Sigmoid colon (tissue), 7 donors: Measurements from ENCODE around the gene TPT1. TPM values are rescaled to one million over a fixed set of nuclear protein-coding genes. Genes with fewer than 3 reads are reported as not detected.

Source experiments
- DNase-seq: peaks from one replicate; pipeline ENCODE4 v3.0.0-alpha.2; 2019
- H3K27ac ChIP-seq, 4 donors: fragments of 200-600 bp; sonication (generic); one replicate each; pipeline ENCODE4 v1.5.1; 2016 to 2019; ENCODE audit warnings: mild to moderate bottlenecking in 1 of 4
- H3K27me3 ChIP-seq, 3 donors: fragments of 200-600 bp; sonication (generic); one replicate each; pipeline ENCODE4 v1.5.1; 2019; ENCODE audit warnings: mild to moderate bottlenecking in 1 of 3
- H3K36me3 ChIP-seq, 4 donors: fragments of 200-600 bp; sonication (generic); one replicate each; pipeline ENCODE4 v1.5.1; 2016 to 2019
- H3K4me1 ChIP-seq, 4 donors: fragments of 200-600 bp; sonication (generic); one replicate each; pipeline ENCODE4 v1.5.1; 2017 to 2019
- H3K4me3 ChIP-seq, 4 donors: fragments of 200-600 bp; sonication (generic); one replicate each; pipeline ENCODE4 v1.5.1; 2017 to 2019; ENCODE audit warnings: mild to moderate bottlenecking in 2 of 4, moderate library complexity in 1 of 4
- H3K9me3 ChIP-seq, 4 donors: fragments of 200-600 bp in 3 of 4; sonication (generic) in 3 of 4; one replicate each; pipeline versions ENCODE4 v1.5.1 to v1.6.1; 2013 to 2019
- EP300 ChIP-seq, 4 donors: sonication (generic); formaldehyde crosslinking; IDR thresholded peaks; one replicate each; pipeline ENCODE4 v1.6.1; 2017; ENCODE audit warnings: antibody characterized with exemption in 4 of 4
- POLR2A ChIP-seq, 2 donors: fragments of 450-650 bp; IDR thresholded peaks; one replicate each; pipeline ENCODE4 v1.6.1; 2016; ENCODE audit warnings: antibody characterized with exemption in 2 of 2, mild to moderate bottlenecking in 2 of 2, moderate library complexity in 2 of 2
- POLR2AphosphoS5 ChIP-seq, 4 donors: sonication (generic); formaldehyde crosslinking; IDR thresholded peaks; one replicate each; pipeline ENCODE4 v1.6.1; 2017; ENCODE audit warnings: antibody characterized with exemption in 4 of 4
- WGBS, 2 donors: extraction: QIAGEN DNeasy Blood & Tissue Kit; methylation state at CpG; one replicate each; pipeline ENCODE4 v1.1.7; 2013; 5-methylcytosine and 5-hydroxymethylcytosine counted together
- intact Hi-C: fragments of 100-400 bp; cut with DNase I; formaldehyde crosslinking; loops from one replicate; pipeline ENCODE4 v1.15.1; 2023
- polyA plus RNA-seq, 3 donors: library from polyadenylated mRNA; stranded (reverse); fragments of 200-250 nt; gene quantifications; one replicate each; pipeline ENCODE4 v1.2.3, GENCODE V29; 2013
- small RNA-seq, 3 donors: library from RNA; depleted of rRNA; stranded (forward); fragments of <200 nt; gene quantifications; one replicate each; pipeline ENCODE3, GENCODE V24; 2016
- total RNA-seq, 4 donors: library from RNA; depleted of rRNA; stranded (reverse); fragments of >200 nt; gene quantifications; one replicate each; pipeline ENCODE4 v1.1.0, GENCODE V29; 2016
- TF ChIP-seq, protein P1 (sequence below), 4 experiments: fragments of 450-650 bp in 3 of 4; fragments of 200-600 bp in 1 of 4; IDR thresholded peaks; one replicate each; pipeline ENCODE4 v1.5.1; 2016 to 2019; ENCODE audit warnings: antibody characterized with exemption in 4 of 4, mild to moderate bottlenecking in 3 of 4, moderate library complexity in 2 of 4
- donor health status: healthy with polysubstance abuse.
- donor health status: Bipolar disorder and iron deficiency.
- donor health status: healthy.

Gene TPT1
- total and polyA plus RNA-seq, 7 donors: 3,556 to 14,118 (median 5,645) TPM

- Histone ChIP-seq H3K27me3 (no peaks in the 10 kb centered on the region), H3K4me3 (no peak overlapping the region), H3K36me3 (peaks cover 0 to 36% (median 0%) of the 10 kb centered on the region in 4 donors), H3K27ac (no peak overlapping the region), H3K4me1 (no peaks in the 10 kb centered on the region), H3K9me3 (no peaks in the 10 kb centered on the region)
- TF ChIP-seq POLR2AphosphoS5 (IDR thresholded peaks at IDR 0.05): no peak
- TF ChIP-seq, protein P1, sequence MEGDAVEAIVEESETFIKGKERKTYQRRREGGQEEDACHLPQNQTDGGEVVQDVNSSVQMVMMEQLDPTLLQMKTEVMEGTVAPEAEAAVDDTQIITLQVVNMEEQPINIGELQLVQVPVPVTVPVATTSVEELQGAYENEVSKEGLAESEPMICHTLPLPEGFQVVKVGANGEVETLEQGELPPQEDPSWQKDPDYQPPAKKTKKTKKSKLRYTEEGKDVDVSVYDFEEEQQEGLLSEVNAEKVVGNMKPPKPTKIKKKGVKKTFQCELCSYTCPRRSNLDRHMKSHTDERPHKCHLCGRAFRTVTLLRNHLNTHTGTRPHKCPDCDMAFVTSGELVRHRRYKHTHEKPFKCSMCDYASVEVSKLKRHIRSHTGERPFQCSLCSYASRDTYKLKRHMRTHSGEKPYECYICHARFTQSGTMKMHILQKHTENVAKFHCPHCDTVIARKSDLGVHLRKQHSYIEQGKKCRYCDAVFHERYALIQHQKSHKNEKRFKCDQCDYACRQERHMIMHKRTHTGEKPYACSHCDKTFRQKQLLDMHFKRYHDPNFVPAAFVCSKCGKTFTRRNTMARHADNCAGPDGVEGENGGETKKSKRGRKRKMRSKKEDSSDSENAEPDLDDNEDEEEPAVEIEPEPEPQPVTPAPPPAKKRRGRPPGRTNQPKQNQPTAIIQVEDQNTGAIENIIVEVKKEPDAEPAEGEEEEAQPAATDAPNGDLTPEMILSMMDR (IDR thresholded peaks at IDR 0.05): no peak
- no peak for TF ChIP-seq POLR2A (IDR thresholded peaks at IDR 0.05)
- TF ChIP-seq EP300 (IDR thresholded peaks at IDR 0.05): no peak
- no peak for DNase-seq
- intact Hi-C loops: no loop called here
- 92 to 93% methylated on average over 3 of the region's 3 CpGs for WGBS, 2 donors
These were observed 50.9 kb downstream of the TPT1 start for GRCh38 chr13:45289936-45290563.

Small RNAs within 50 kb of the gene (small RNA-seq; reads per million reads assigned to genes)
- 31.6 to 71.6 (median 46.0) reads per million in 3 donors for gene SNORA31

Other genes starting within 250 kb of the TPT1 start
- gene GTF2F2, start 220.7 kb downstream of the TPT1 start, total RNA-seq: 10 to 100 TPM; 28.5 to 32.7 (median 30.1) TPM
- 10 to 100 TPM; 18.5 to 21.6 (median 20.6) TPM for gene GTF2F2, start 220.7 kb downstream of the TPT1 start, polyA plus RNA-seq
- gene KCTD4, start 140.1 kb downstream of the TPT1 start, total RNA-seq: 1 to 10 TPM; 1.4 to 6.8 (median 2.2) TPM
- 1 to 10 TPM in 1 of 3 donors, under 1 TPM in 2; 0.22 to 1.2 (median 0.60) TPM for gene KCTD4, start 140.1 kb downstream of the TPT1 start, polyA plus RNA-seq
- 10 to 100 TPM in 2 of 4 donors, 1 to 10 TPM in 2; 9.1 to 15.9 (median 10.2) TPM for gene SLC25A30, start 77.2 kb upstream of the TPT1 start, total RNA-seq
- 1 to 10 TPM; 5.8 to 8.4 (median 6.5) TPM for gene SLC25A30, start 77.2 kb upstream of the TPT1 start, polyA plus RNA-seq
- 10 to 100 TPM; 24.9 to 30.0 (median 27.2) TPM for gene COG3, start 123.8 kb upstream of the TPT1 start, total RNA-seq
- 10 to 100 TPM; 22.9 to 30.7 (median 29.4) TPM for gene COG3, start 123.8 kb upstream of the TPT1 start, polyA plus RNA-seq